Kidney glomerular epithelial cell (primary cell): ENCODE results near the gene GALNS.

ENCODE experiments used
- DNase-seq: peaks from one replicate; lab custom pipeline; 2025; lab: John Stamatoyannopoulos, UW

The GALNS gene

GRCh38 chr16:88856122-88856827 is 472 bp downstream of the GALNS start:
- no peak for DNase-seq

- DNase-seq = no peak
Measured at GRCh38 chr16:88855736-88856121, 1.0 kb downstream of the GALNS start.

- no peak for DNase-seq
Measured at GRCh38 chr16:88855176-88855575, 1.6 kb downstream of the GALNS start.

- DNase-seq = no peak
Measured at GRCh38 chr16:88854306-88855111, 2.2 kb downstream of the GALNS start.

GRCh38 chr16:88853325-88853941 is 3.3 kb downstream of the GALNS start:
- no peak for DNase-seq

GRCh38 chr16:88851616-88852015 is 5.1 kb downstream of the GALNS start:
- DNase-seq = no peak

GRCh38 chr16:88850531-88851199 is 6.1 kb downstream of the GALNS start:
- DNase-seq = no peak

- no peak for DNase-seq
Measured at GRCh38 chr16:88848557-88848956, 8.2 kb downstream of the GALNS start.

GRCh38 chr16:88847654-88848053 is 9.1 kb downstream of the GALNS start:
- DNase-seq = no peak

GRCh38 chr16:88846088-88846487 is 10.7 kb downstream of the GALNS start:
- no peak for DNase-seq

- DNase-seq = no peak
Measured at GRCh38 chr16:88844419-88845036, 12.2 kb downstream of the GALNS start.

GRCh38 chr16:88843256-88843655 is 13.5 kb downstream of the GALNS start:
- DNase-seq = no peak

- no peak for DNase-seq
Measured at GRCh38 chr16:88842806-88843205, 13.9 kb downstream of the GALNS start.

GRCh38 chr16:88842308-88842756 is 14.4 kb downstream of the GALNS start:
- no peak for DNase-seq

GRCh38 chr16:88841521-88842307 is 15.0 kb downstream of the GALNS start:
- DNase-seq = no peak

- no peak for DNase-seq
Measured at GRCh38 chr16:88840600-88841215, 16.0 kb downstream of the GALNS start.

- no peak for DNase-seq
Measured at GRCh38 chr16:88839745-88840599, 16.8 kb downstream of the GALNS start.

GRCh38 chr16:88839026-88839529 is 17.7 kb downstream of the GALNS start:
- no peak for DNase-seq

- no peak for DNase-seq
Measured at GRCh38 chr16:88838566-88838965, 18.2 kb downstream of the GALNS start.

- no peak for DNase-seq
Measured at GRCh38 chr16:88837806-88838205, 18.9 kb downstream of the GALNS start.
